Measurements from ENCODE around the gene ARPIN. TPM values are rescaled to one million over a fixed set of nuclear protein-coding genes. Genes with fewer than 3 reads are reported as not detected.
"Not testable (repeated sequence)": the region's sequence is repeated elsewhere in the genome, so short reads cannot be mapped to it uniquely, and the experiment has no call there.

Gene ARPIN
- total RNA-seq, 1 experiment from 2014 or later, result 3.5 TPM

GRCh38 chr15:89946681-89947299, 34.0 kb upstream of the ARPIN start (continued):
- TF ChIP-seq PREB (CRISPR knock-in tag; IDR thresholded peaks at IDR 0.05; ENCODE audit: borderline replicate concordance), result no peak
- no peak for TF ChIP-seq ERG (CRISPR knock-in tag; IDR thresholded peaks at IDR 0.05)
- no peak for TF ChIP-seq ZBTB21 (CRISPR knock-in tag; IDR thresholded peaks at IDR 0.05; ENCODE audit: borderline replicate concordance)
- TF ChIP-seq NFATC4 (CRISPR knock-in tag; IDR thresholded peaks at IDR 0.05), result no peak
- TF ChIP-seq ATF1 (CRISPR knock-in tag; IDR thresholded peaks at IDR 0.05), result no peak
- no peak for TF ChIP-seq CREM (CRISPR knock-in tag; IDR thresholded peaks at IDR 0.05)

- H3K4me3 Mint-ChIP-seq; H3K27me3 Mint-ChIP-seq (ENCODE audit: low read depth); H3K36me3 Mint-ChIP-seq; DNase-seq (ENCODE audit: low spot score); ATAC-seq; H3K27ac Mint-ChIP-seq; H3K4me1 Mint-ChIP-seq; POLR2A ChIA-PET: not testable (repeated sequence)
- CTCF ChIA-PET, result interaction anchor here (0.8 kb wide), 1 partner anchor 11 kb away, joined by 3 read pairs; no protein-coding TSS in a partner anchor
- peaks cover 16% of the 10 kb centered on the region for H3K9me3 Mint-ChIP-seq
These were observed 31.0 kb upstream of the ARPIN start for GRCh38 chr15:89943721-89944120.

GRCh38 chr15:89939910-89940309, 27.2 kb upstream of the ARPIN start:
- Mint-ChIP-seq H3K9me3 (peaks cover 8% of the 10 kb centered on the region), H3K4me3 (no peak overlapping the region), H3K36me3 (no peaks in the 10 kb centered on the region), H3K27ac (no peak overlapping the region), H3K4me1 (no peaks in the 10 kb centered on the region), H3K27me3 (ENCODE audit: low read depth) (no peaks in the 10 kb centered on the region)
- ChIA-PET POLR2A (no interaction called here), CTCF (no interaction called here)
- DNase-seq (ENCODE audit: low spot score), result no peak
- no peak for ATAC-seq
- TF ChIP-seq TP53 (CRISPR knock-in tag; IDR thresholded peaks at IDR 0.05) (no peak), USF1 (CRISPR knock-in tag; IDR thresholded peaks at IDR 0.05) (no peak), NFE2L1 (CRISPR knock-in tag; IDR thresholded peaks at IDR 0.05) (no peak), FOXJ3 (CRISPR knock-in tag; IDR thresholded peaks at IDR 0.05; ENCODE audit: borderline replicate concordance) (no peak), E2F5 (CRISPR knock-in tag; IDR thresholded peaks at IDR 0.05) (no peak), EMX1 (CRISPR knock-in tag; IDR thresholded peaks at IDR 0.05) (no peak), ZNF423 (CRISPR knock-in tag; IDR thresholded peaks at IDR 0.05) (no peak), MYBL2 (CRISPR knock-in tag; IDR thresholded peaks at IDR 0.05) (no peak), ZSCAN18 (CRISPR knock-in tag; IDR thresholded peaks at IDR 0.05) (no peak), NFYB (CRISPR knock-in tag; conservative IDR thresholded peaks at IDR 0.05; ENCODE audit: low read depth) (no peak), HMGA2 (CRISPR knock-in tag; IDR thresholded peaks at IDR 0.05) (no peak), ZBTB21 (CRISPR knock-in tag; IDR thresholded peaks at IDR 0.05; ENCODE audit: borderline replicate concordance) (no peak), ZNF425 (CRISPR knock-in tag; conservative IDR thresholded peaks at IDR 0.05) (no peak), TCF7 (CRISPR knock-in tag; IDR thresholded peaks at IDR 0.05; ENCODE audit: low read depth) (no peak), PRDM15 (CRISPR knock-in tag; IDR thresholded peaks at IDR 0.05) (no peak), IRF1 (CRISPR knock-in tag; IDR thresholded peaks at IDR 0.05) (no peak)
